Nephron progenitor cell (in vitro differentiated cells): ENCODE data around the gene PARD3B.

ENCODE experiments used
- DNase-seq: peaks from one replicate; pipeline ENCODE4 v3.0.0; 2021
- H3K27ac Mint-ChIP-seq: 2 replicates; pipeline ENCODE4 v1.8.0; 2021; ENCODE audit warnings: mild to moderate bottlenecking, moderate library complexity, mixed read lengths
- H3K27me3 Mint-ChIP-seq: 2 replicates; pipeline ENCODE4 v1.8.0; 2021; ENCODE audit warnings: mild to moderate bottlenecking, low read depth, mixed read lengths; ENCODE audit not compliant: poor library complexity
- H3K36me3 Mint-ChIP-seq: 2 replicates; pipeline ENCODE4 v1.8.0; 2021; ENCODE audit warnings: low read depth, mixed read lengths
- H3K4me1 Mint-ChIP-seq: 2 replicates; pipeline ENCODE4 v1.8.0; 2021; ENCODE audit warnings: mixed read lengths
- H3K4me3 Mint-ChIP-seq: 2 replicates; pipeline ENCODE4 v1.8.0; 2021; ENCODE audit warnings: mild to moderate bottlenecking, moderate library complexity, mixed read lengths
- H3K9me3 Mint-ChIP-seq: 2 replicates; pipeline ENCODE4 v1.8.0; 2021; ENCODE audit warnings: mild to moderate bottlenecking, moderate library complexity, mixed read lengths
- TF ChIP-seq, protein P1 (sequence below): fragments of 200-600 bp; sonication (generic); IDR thresholded peaks from 2 replicates; pipeline ENCODE4 v1.5.0; 2021; ENCODE audit warnings: antibody characterized with exemption

The PARD3B gene

DNA sequence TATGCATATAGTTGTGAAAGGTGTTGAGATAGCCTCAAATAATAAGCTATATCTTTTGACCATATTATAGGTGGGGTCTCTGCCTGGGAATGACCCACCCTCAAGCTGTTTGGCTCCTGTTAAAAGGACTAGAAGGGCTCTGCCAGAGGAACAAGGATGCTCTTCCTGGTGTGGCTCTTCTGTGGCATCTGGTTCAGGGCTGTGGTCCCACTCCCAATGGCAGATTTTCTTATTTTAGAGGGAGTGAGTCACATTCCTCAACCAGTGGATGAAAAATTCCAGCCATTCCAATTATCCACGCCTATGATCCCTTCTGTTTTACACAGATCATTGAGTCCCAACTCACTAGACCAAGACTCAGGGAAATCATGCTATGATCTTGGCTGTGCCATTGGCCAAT is 119.9 kb downstream of the PARD3B start:
- H3K4me3 Mint-ChIP-seq = no peak overlapping the region
- H3K36me3 Mint-ChIP-seq = no peaks in the 10 kb centered on the region
- TF ChIP-seq, protein P1, sequence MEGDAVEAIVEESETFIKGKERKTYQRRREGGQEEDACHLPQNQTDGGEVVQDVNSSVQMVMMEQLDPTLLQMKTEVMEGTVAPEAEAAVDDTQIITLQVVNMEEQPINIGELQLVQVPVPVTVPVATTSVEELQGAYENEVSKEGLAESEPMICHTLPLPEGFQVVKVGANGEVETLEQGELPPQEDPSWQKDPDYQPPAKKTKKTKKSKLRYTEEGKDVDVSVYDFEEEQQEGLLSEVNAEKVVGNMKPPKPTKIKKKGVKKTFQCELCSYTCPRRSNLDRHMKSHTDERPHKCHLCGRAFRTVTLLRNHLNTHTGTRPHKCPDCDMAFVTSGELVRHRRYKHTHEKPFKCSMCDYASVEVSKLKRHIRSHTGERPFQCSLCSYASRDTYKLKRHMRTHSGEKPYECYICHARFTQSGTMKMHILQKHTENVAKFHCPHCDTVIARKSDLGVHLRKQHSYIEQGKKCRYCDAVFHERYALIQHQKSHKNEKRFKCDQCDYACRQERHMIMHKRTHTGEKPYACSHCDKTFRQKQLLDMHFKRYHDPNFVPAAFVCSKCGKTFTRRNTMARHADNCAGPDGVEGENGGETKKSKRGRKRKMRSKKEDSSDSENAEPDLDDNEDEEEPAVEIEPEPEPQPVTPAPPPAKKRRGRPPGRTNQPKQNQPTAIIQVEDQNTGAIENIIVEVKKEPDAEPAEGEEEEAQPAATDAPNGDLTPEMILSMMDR = no peak
- H3K27ac Mint-ChIP-seq = no peak overlapping the region
- H3K27me3 Mint-ChIP-seq = peaks cover 3% of the 10 kb centered on the region
- H3K4me1 Mint-ChIP-seq = peaks cover 16% of the 10 kb centered on the region
- no peak for DNase-seq
- H3K9me3 Mint-ChIP-seq = no peaks in the 10 kb centered on the region

DNA sequence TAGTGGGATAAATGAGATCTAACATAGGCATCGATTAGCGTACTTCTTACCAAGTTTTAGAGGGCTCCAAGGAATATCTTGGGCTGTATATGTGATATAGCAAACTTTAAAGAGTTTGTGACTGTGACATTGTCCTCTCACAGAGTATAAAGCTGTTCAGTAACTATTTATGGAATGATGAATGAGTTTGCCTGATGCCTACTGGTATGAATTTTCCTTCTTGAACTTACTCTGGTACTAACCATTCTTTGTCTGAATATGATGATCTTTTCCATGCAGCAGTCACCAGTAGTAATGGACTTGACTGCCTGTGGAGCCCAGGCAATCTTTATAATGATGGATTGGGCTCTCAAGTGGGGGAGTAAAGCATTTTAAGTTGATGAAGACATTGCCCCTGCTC is 120.5 kb downstream of the PARD3B start:
- H3K27me3 Mint-ChIP-seq = peaks cover 3% of the 10 kb centered on the region
- no peaks in the 10 kb centered on the region for H3K9me3 Mint-ChIP-seq
- TF ChIP-seq, protein P1 = no peak
- no peak overlapping the region for H3K4me3 Mint-ChIP-seq
- H3K4me1 Mint-ChIP-seq = peaks cover 19% of the 10 kb centered on the region
- no peak overlapping the region for H3K27ac Mint-ChIP-seq
- DNase-seq = no peak
- H3K36me3 Mint-ChIP-seq = no peaks in the 10 kb centered on the region

DNA sequence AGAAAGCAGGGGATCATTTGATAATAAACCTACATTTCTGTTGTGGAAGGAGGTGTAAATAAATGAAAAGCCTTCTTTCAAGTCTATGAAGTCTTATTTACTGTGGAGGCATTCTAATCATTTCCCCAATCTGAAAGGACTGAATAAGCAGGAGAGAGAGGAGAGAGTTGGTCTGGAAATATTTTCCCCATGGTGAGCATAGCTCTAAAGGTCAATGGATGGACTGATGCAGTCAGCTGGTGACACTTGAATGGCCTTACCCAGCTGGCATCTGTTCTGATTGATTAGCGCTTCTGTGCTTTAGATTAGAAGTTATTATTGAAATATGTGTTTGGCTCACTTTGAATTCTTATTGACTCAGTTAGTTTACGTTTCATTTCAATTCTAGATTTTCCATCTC is 122.7 kb downstream of the PARD3B start:
- H3K4me3 Mint-ChIP-seq = no peak overlapping the region
- no peaks in the 10 kb centered on the region for H3K36me3 Mint-ChIP-seq
- no peak overlapping the region for H3K27ac Mint-ChIP-seq
- H3K27me3 Mint-ChIP-seq = no peaks in the 10 kb centered on the region
- peaks cover 25% of the 10 kb centered on the region for H3K4me1 Mint-ChIP-seq
- H3K9me3 Mint-ChIP-seq = no peaks in the 10 kb centered on the region
- DNase-seq = no peak
- TF ChIP-seq, protein P1 = no peak

DNA sequence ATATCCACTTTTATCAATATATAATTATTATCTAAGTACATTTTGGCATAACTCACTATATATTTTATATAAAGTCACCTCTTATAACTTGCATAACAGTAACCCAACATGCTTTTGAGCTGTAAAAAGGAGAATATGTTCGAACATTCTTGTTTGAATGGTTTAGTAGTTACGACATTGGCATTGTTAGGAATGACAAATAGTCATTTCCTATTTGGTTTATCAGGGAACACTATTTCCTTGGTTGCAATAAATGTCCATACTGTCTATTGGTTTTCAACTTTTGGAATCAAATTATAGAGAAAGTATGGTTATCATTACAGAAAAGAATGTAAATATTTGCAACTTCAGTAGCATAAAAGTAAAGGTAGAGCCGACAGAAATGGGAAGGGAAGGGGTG is 124.1 kb downstream of the PARD3B start:
- no peaks in the 10 kb centered on the region for H3K27me3 Mint-ChIP-seq
- no peak for DNase-seq
- peaks cover 30% of the 10 kb centered on the region for H3K4me1 Mint-ChIP-seq
- H3K4me3 Mint-ChIP-seq = no peak overlapping the region
- TF ChIP-seq, protein P1 = no peak
- H3K27ac Mint-ChIP-seq = no peak overlapping the region
- H3K36me3 Mint-ChIP-seq = no peaks in the 10 kb centered on the region
- no peaks in the 10 kb centered on the region for H3K9me3 Mint-ChIP-seq

DNA sequence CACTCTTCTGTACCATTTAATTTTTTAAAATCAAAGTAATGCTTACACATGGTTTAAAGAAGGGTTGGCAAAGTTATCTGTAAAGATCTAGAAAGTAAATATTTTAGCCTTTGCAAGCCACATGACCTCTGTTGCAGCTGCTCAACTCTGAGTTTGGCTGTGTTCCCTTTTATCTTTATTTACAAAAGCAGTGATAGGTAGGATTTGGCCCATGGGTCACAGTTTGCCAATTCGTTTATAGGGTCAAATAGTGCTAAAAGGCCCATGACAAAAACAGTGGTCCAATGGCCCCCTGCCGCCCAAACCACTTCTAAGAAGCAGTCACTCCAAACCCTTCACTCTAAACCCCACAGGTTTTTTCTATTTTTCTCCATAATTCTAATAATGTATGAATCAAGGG is 124.8 kb downstream of the PARD3B start:
- Mint-ChIP-seq H3K4me3 (no peak overlapping the region), H3K27ac (no peak overlapping the region), H3K9me3 (no peaks in the 10 kb centered on the region), H3K27me3 (no peaks in the 10 kb centered on the region), H3K4me1 (peaks cover 26% of the 10 kb centered on the region), H3K36me3 (no peaks in the 10 kb centered on the region)
- TF ChIP-seq, protein P1 = no peak
- DNase-seq = no peak

- H3K27ac Mint-ChIP-seq = peak overlapping the region; percentile 21
- H3K27me3 Mint-ChIP-seq = no peaks in the 10 kb centered on the region
- H3K4me1 Mint-ChIP-seq = peaks cover 26% of the 10 kb centered on the region
- no peaks in the 10 kb centered on the region for H3K9me3 Mint-ChIP-seq
- TF ChIP-seq, protein P1 = no peak
- H3K4me3 Mint-ChIP-seq = no peak overlapping the region
- no peak for DNase-seq
- no peaks in the 10 kb centered on the region for H3K36me3 Mint-ChIP-seq
Observed at GRCh38 chr2:204670756-204671155, 125.5 kb downstream of the PARD3B start.
